NCI-H446 (cell line): ENCODE results near the gene RETREG1.
"Not testable (repeated sequence)": the region's sequence is repeated elsewhere in the genome, so short reads cannot be mapped to it uniquely, and the experiment has no call there.

Experiments used
- DNase-seq, 2 experiments: peaks; one replicate each; lab custom pipeline; 2025; lab: John Stamatoyannopoulos, UW

Gene RETREG1

GRCh38 chr5:16454686-16455085 is 162.1 kb downstream of the RETREG1 start:
- DNase-seq, result no peak

GRCh38 chr5:16453609-16454008 is 163.2 kb downstream of the RETREG1 start:
- no peak for DNase-seq

- DNase-seq, result no peak
Measured at GRCh38 chr5:16450163-16450562, 166.6 kb downstream of the RETREG1 start.

- no peak for DNase-seq
Measured at GRCh38 chr5:16446993-16447392, 169.8 kb downstream of the RETREG1 start.

- DNase-seq, result no peak
Measured at GRCh38 chr5:16437977-16438376, 178.8 kb downstream of the RETREG1 start.

- not testable (repeated sequence) for DNase-seq
Measured at GRCh38 chr5:16436065-16436682, 180.6 kb downstream of the RETREG1 start.

GRCh38 chr5:16431490-16431889 is 185.3 kb downstream of the RETREG1 start:
- DNase-seq, result no peak

- no peak for DNase-seq
Measured at GRCh38 chr5:16430349-16431089, 186.3 kb downstream of the RETREG1 start.

- DNase-seq, result no peak
Measured at GRCh38 chr5:16428359-16428758, 188.4 kb downstream of the RETREG1 start.

GRCh38 chr5:16427587-16427986 is 189.2 kb downstream of the RETREG1 start:
- DNase-seq, result no peak
